GM19099 (cell line): ENCODE data around the gene JMJD7.

Source experiments
- POLR2A ChIP-seq: IDR thresholded peaks from 3 replicates; pipeline ENCODE4 v1.6.1; 2011; ENCODE audit warnings: low read depth; ENCODE audit not compliant: insufficient read length; ENCODE audit errors: extremely low read depth

Gene JMJD7

DNA sequence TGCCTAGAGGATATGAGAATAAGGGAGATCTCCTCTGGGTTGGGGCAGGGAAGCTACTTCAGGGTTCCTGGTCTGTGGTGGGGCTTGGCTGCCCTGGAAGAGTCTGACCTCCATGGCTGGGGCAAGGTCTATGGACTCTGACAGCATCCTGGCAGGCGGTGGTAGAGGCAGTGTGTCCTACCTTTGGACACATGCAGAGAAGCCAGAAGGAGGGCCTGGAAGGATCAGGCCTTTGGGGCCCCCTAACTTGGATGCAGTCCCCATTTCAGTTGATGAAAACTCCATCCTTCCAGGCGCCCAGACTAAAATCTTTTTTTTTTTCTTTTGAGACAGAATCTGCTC is 55.6 kb downstream of the JMJD7 start:
- no peak for TF ChIP-seq POLR2A

DNA sequence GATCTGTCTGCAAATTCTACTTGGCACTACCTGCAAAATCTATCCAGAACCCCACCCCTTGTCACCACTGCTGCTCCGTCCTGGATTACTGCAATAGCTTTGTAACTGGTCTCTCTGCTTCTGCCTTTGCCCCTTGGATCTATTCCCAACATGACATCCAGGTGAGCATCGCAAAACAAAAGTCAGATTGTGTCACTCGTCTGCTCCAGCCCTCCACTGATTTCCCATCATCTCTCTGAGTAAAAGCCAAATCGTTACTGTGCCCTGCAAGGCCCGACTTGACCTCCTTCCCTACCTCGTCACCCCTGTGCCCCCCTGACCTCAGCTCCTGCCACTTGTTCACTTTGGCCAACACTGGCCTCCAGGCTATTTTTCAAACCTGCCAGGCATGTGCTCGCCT is 56.6 kb downstream of the JMJD7 start:
- TF ChIP-seq POLR2A, result no peak

DNA sequence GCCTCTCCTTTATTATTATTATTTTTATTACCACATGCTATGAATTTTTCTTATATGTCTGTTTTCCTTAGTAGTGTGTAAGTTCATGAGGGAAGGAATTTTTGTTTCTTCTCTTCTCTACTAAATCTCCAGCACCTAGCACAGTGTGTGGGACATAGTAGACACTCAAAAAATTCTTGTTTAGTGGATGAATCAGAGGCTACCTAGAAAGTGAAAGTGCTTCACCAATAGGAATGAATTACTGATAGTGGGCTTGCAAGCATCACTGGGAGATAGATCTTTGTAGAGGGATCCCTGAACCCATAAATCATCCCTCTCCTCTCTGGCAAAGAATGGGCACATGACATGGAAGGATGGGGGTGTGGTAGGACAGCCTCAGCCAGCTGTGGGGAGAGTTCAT is 57.4 kb downstream of the JMJD7 start:
- TF ChIP-seq POLR2A, result no peak

DNA sequence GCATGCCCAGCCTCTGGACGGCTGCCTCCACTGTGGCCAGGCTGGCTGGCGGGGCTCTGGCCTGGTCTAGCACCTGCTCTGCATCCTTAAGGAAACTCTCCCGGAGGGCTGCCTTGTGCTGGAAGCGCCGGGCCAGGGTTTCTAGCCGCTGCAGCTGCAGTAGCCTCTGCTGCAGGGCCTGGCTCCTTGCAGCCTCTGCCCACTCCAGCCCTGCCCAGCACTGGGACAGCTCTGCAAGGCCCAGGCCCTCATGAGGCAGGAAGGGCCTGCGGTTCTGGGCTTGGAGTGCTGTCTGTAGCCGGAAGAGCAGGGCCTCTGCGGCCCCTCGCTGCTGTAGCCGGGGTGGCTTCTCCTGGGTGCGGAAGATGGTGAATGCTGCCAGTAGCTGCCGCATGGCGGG is 57.9 kb downstream of the JMJD7 start:
- no peak for TF ChIP-seq POLR2A

DNA sequence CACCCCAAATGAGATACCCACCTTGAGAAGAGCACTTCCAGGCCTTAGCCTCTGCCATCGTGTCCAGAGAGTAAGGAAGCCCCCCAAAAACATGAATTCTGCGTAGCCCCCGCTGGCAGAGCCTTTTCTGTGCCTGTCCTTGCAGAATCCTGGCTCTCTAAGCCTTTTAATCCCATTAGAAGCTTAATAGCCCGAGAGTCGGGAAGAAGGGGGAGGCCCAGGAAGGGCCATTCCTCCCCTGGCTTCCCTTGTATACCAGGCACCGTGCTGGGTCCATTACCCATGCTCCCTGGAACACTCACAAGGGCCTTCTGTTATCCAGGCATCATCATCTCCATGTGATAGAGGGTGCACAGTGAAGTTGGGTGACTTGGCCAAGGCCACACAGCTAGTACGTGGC is 58.8 kb downstream of the JMJD7 start:
- no peak for TF ChIP-seq POLR2A

DNA sequence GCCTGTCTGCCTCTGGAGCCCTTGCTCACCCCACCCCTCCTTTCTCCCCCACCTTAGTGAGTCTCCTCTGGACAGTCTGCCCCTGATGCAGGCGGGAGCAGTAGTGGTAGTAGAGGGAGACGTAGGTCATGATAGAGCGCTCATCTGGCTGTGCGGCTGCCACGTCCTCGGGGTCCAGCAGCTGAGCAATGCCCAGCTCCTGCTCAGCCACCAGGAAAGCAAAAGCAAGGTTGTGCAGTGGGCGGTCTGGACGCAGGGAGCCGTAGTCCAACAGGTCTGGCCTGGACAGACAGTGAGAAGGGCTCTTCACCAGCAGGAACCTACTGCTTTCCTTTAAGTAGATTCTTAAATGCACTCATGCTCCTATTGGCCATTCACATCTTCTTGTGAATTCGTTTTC is 59.3 kb downstream of the JMJD7 start:
- TF ChIP-seq POLR2A, result no peak
